DND-41 (cell line): Measurements from ENCODE around the gene TLK1.

Experiments
- EZH2 ChIP-seq: IDR thresholded peaks from 3 replicates; pipeline ENCODE4 v1.6.1; 2012; ENCODE audit warnings: borderline replicate concordance, low read depth, mild to moderate bottlenecking, moderate library complexity, low read length, inconsistent platforms; ENCODE audit not compliant: severe bottlenecking
- TF ChIP-seq, protein P1 (sequence below): IDR thresholded peaks from 2 replicates; pipeline ENCODE4 v1.5.1; 2012; ENCODE audit warnings: borderline replicate concordance, low read length, moderate library complexity, mild to moderate bottlenecking; ENCODE audit not compliant: poor library complexity, severe bottlenecking; ENCODE audit errors: extremely low read depth

DNA sequence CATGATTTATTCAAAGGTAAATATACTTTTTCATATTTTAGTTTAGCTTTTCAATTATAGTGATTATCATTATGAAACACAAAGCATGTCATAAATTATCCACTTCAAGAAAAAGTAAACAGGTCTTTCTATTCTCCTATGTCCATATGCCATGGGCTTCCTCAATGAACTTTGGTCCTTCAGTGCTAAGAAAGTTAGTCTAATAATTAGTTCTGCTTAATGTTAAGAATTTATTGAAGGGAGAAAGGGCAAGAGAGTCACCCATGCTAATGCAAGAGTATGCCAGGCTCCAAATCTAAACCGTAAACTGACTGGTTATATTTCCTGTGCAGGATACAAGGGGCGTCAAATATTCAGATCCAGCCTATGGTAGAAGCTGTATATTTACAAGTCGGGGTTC is 135.5 kb downstream of the TLK1 start:
- TF ChIP-seq EZH2: no peak
- TF ChIP-seq, protein P1, sequence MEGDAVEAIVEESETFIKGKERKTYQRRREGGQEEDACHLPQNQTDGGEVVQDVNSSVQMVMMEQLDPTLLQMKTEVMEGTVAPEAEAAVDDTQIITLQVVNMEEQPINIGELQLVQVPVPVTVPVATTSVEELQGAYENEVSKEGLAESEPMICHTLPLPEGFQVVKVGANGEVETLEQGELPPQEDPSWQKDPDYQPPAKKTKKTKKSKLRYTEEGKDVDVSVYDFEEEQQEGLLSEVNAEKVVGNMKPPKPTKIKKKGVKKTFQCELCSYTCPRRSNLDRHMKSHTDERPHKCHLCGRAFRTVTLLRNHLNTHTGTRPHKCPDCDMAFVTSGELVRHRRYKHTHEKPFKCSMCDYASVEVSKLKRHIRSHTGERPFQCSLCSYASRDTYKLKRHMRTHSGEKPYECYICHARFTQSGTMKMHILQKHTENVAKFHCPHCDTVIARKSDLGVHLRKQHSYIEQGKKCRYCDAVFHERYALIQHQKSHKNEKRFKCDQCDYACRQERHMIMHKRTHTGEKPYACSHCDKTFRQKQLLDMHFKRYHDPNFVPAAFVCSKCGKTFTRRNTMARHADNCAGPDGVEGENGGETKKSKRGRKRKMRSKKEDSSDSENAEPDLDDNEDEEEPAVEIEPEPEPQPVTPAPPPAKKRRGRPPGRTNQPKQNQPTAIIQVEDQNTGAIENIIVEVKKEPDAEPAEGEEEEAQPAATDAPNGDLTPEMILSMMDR: no peak
